Fibroblast of peridontal ligament (primary cell): ENCODE results near the gene CRYZL1.
A peak's percentile ranks its signal among the peaks of the same experiment; 100 is the strongest.
"Not testable (repeated sequence)": the region's sequence is repeated elsewhere in the genome, so short reads cannot be mapped to it uniquely, and the experiment has no call there.

Experiments
- DNase-seq: peaks from one replicate; pipeline ENCODE4 v3.0.0-alpha.2; 2010; ENCODE audit errors: extremely low read depth

Gene CRYZL1

DNA sequence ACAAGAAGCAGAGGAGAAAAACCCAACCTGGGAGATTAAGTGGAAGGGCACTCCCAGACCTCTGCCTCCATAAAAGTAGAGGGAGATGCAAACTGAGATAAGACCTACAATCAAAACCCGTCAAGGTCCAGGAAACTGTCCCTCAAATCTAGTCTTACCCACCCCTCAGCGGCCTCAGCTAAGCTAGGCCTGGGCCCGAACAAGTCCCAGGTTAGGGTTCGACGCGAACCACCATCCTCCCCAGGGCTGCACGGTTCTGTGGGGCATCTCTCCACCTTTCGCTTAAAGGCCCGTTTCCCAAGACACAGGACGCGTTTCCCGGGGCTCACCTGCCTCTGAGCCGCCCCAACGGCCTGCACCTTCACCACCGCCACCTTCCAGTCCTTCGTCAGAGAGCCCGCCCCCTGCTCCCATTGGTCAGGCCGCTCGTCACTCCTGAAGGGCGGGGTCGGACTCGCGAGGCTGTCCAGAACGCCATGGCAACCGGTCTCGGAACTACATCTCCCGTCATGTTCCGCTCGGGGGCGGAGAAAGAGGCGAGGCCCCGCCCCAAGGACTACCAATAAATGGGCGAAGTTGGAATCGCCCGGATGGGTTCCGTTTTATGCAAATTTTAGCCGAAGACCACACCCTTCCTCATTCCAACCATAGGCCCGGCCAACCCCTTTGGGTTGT lies at the start of gene CRYZL1:
Gene CRYZL1 (minus strand): TSS at position 390 of the 675 bp plus-strand sequence. CDS start 10,190 bp downstream, outside the sequence.
- DNase-seq = peak; percentile 99

- DNase-seq = no peak
These were observed 49.3 kb upstream of the CRYZL1 start for GRCh38 chr21:33690874-33691273.

GRCh38 chr21:33688353-33688752 lies 46.8 kb upstream of the CRYZL1 start:
- peak; percentile 51 for DNase-seq

DNA sequence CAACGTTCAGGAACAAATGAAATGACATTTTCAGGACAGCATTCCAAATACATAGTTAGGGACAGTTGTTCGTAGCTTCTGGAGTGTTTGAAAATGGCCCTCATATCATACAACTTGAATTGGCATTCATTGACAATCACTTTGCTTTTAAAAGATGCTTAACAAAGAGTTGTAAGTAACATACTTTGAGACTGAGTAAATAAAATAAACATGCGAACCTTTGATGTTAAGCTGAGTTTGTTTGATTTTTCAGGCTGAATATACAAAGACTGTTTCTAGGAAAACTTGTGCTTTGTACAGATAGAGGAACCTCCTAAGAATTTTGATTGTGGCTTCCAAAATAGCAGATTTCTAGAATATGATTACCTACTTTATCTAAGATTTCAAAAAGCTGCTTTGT lies 46.1 kb upstream of the CRYZL1 start:
- DNase-seq = no peak

DNA sequence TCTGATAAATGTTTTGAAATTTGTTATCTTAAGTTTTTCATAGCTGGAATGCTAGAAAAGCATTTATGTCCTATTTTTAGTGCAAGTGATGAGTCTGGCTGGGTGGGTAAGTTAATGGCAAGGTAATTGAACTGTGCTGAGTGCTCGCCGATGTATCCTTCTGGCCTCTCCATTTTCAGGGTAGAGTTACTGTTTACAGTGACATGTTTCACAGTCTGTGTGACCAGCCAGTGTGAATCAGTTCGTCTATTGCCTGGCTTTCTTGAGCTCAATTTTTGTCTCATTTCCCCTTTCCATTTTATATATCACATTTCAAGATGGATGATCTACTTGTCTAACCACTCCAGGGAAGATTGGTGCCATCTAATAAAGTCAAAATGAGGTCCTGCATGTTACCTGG lies 44.8 kb upstream of the CRYZL1 start:
- DNase-seq = no peak

DNA sequence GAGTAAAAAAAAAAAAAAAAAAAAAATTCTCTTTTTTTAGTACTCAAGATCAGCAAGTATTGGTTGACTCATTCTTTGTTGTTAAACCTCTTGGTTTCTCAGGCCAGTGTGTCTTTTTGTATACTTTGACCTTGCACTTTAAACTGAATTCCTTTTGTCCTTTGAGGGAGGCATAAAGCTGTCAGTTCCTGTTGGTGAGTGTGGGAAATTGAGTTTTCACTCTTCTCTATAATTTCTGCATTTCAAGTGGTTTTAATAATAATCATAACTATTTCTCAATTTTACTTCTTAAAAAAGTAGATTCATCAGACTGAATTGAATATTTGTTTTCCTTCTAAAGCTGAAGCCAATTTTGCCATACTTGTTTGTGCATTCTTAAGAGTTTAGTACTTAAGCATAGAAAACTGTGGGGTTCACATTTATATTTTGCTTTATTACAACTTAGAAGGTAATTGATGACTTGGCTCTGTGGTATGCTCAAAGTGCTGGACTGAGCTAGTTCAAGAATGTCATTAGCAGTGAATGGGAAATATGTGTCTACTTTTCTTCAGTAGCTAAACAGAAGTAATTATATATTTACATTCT lies 44.2 kb upstream of the CRYZL1 start:
- DNase-seq = peak; percentile 78

DNA sequence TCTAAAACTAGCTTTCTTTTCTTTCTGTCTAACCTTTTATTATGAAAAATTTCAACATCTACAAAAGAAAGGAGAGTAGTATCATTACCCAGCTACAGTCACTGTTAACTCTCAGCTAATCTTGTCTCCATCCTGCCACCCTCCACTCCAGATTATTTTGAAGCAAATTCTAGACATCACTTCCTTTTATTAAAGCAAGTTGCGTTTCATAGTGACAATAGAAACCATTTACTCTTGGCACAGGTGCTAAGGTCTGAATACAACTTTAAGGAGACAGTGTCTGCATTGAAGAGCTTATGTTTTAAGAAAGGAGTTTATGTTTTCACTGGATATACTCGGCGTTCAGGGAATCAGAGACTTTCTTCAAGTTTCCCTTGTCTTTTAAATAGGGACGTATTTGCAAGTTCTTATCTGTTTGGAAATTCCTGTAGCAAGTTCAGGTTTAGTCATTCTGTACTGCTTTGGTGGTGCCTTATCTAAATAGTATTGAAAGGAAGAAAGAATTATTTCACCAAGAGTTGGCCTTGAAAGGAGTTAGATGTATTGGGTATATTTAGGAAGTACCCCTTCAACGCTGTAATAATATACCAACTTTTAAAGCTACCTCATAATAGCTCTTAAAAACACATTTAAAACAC lies 43.5 kb upstream of the CRYZL1 start:
- DNase-seq = no peak

- DNase-seq = no peak
These were observed 42.5 kb upstream of the CRYZL1 start for GRCh38 chr21:33684068-33684467.

- peak; percentile 74 for DNase-seq
These were observed 41.6 kb upstream of the CRYZL1 start for GRCh38 chr21:33682992-33683627.

GRCh38 chr21:33680870-33681269 lies 39.3 kb upstream of the CRYZL1 start:
- DNase-seq = no peak

GRCh38 chr21:33677450-33677849 lies 35.9 kb upstream of the CRYZL1 start:
- DNase-seq = no peak

- DNase-seq = not testable (repeated sequence)
These were observed 35.1 kb upstream of the CRYZL1 start for GRCh38 chr21:33676666-33677065.

DNA sequence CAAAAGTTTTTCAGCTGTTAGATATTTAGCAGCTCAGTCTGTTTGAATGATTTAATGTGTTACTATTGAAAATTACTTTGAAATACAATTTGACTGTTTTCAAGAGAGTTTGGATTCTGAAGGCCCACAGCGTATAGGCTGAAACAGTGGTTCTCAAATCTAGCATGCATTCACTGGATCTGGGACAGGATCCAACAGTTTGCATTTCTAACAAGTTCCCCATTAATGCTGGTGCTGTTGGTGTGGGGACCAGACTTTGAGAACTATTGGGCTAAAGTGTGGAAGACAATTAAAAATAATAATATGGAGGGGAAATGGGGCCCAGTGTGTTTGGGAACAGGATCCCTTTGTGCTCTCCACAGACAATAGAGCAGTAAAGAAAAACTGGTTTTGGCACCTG lies 32.7 kb upstream of the CRYZL1 start:
- DNase-seq = no peak

- no peak for DNase-seq
These were observed 31.9 kb upstream of the CRYZL1 start for GRCh38 chr21:33673473-33673872.

- no peak for DNase-seq
These were observed 28.8 kb upstream of the CRYZL1 start for GRCh38 chr21:33670076-33670978.

- DNase-seq = no peak
These were observed 27.1 kb upstream of the CRYZL1 start for GRCh38 chr21:33668620-33669019.

GRCh38 chr21:33668180-33668579 lies 26.6 kb upstream of the CRYZL1 start:
- peak; percentile 35 for DNase-seq

DNA sequence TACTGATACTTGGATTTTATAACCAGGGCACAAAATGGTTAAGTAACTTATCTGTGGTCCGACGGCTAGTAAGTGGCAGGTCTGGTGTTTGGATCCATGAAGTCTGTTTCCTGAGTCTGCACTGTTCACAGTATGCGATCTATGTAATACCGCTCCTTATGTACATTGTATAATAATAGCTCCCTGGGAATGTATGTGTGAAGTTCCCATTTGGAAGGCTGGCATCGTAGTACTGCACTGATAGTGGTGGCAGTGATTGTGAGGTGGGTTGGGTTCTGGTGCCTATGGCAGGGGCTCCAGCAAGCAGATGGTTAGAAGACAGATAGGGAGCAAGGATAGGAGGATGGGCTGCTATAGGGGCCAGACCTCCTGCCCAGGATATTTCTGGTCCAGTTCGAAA lies 26.1 kb upstream of the CRYZL1 start:
- DNase-seq = no peak

DNA sequence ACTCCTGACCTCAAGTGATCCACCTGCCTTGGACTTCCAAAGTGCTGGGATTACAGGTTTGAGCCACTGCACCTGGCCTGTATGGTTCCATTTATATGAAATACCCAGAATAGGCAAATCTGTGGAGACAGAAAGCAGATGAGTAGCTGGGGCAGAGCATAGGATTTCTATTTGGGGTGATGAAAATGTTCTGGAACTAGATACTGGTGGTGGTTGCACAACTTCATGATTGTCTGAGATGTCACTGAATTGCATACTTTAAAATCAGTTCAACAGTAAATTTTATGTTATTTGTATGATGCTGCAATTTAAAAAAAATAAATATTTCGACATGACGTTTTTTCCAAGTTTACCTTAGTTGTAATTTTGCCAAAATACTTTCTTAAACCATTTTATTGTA lies 24.6 kb upstream of the CRYZL1 start:
- peak; percentile 60 for DNase-seq

DNA sequence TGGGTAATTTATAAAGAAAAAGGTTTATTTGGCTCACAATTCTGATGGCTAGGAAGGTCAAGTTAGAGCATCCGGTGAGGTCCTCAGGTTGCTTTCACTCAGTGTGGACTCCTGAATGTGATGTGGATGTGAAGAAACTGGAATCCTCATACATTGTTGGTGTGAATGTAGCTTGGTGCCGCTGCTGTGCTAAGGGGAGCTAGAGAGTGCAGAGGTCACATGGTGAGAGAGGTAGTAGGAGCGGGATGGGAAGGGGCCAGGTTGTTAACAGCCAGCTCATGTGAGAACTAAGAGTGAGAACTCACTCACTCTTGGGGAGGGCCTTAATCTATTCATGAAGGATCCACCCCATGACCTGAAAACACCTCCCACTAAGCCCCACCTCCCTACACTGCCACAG lies 22.6 kb upstream of the CRYZL1 start:
- DNase-seq = no peak

GRCh38 chr21:33663241-33663640 lies 21.7 kb upstream of the CRYZL1 start:
- DNase-seq = peak; percentile 51

DNA sequence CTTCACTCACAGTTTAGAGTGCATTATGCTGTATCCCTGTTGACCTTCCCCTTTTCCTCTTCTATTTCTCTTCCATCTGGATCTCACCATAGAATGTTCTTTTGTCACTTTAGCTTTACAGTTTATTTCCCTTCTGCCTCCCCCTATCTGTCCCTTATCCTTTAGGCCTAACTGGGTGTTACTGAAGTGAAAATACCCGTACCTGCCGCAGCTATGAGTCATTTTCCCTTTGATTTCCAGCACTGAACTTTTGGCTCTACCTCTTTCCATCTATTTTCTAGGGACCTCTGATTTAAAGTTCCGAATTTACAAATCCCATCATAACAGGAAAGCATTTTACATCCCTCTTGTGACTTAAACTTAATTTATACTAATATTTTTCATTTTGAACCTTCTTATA lies 20.5 kb upstream of the CRYZL1 start:
- no peak for DNase-seq
